ENCODE data around the gene SCARB1. TPM values are rescaled to one million over a fixed set of nuclear protein-coding genes. Genes with fewer than 3 reads are reported as not detected.

Gene SCARB1
- total and polyA plus RNA-seq, 2 donors (not counting 3 experiments of a cell fraction or from before 2014, with no cell fraction given) = 125 to 141 TPM

DNA sequence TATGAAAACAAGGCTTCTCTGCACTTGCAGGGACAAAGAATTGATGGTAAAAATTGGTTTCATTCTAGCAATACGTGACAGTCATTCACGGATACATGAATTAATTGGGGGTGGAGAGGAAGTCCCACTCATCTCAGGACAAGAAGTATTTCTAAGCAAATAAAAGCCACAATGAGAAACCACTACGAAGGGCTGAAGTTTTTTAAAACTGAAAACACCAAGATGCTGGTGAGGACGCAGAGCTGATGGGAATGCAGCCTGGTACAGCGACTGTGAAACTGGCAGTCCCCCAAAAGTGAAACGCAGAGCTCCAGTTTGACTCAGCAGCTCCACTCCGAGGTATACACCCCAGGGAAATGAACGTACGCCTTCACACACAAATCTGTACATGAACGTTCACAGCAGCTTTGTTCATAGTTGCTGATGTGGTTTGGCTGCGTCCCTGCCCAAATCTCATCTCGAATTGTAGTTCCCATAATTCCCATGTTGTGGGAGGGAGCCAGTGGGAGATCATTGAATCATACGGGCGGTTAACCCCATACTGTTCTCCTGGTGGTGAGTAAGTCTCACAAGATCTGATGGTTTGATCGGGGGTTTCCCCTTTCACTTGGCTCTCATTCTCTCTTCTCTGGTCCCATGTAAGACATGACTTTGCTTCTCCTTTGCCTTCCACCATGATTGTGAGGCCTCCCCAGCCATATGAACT, 89.0 kb downstream of the SCARB1 start:
- H3K4me2 ChIP-seq (ENCODE audit: insufficient read depth, low read length) = no peak overlapping the region
- DNase-seq (ENCODE audit: low read depth, low spot score) = no peak
- ChIA-PET CTCF (interaction anchor here (0.9 to 1.3 kb wide), 3 partner anchors 126 to 737 kb away, joined by 4 to 5 read pairs (median 4); no protein-coding TSS in a partner anchor), POLR2A (no interaction called here)
- H4K20me1 ChIP-seq (replicated peaks; ENCODE audit: control insufficient read depth, extremely low read depth, insufficient read depth, low read length) = no peaks in the 10 kb centered on the region
- no TSS peak for BruUV-seq (replicated peaks)
- H3K4me3 ChIP-seq (replicated peaks in 1 of 3; ENCODE audit: insufficient read depth in 1 of 3, low read depth in 1 of 3, low read length in 3 of 3) = no peak overlapping the region
- H3K36me3 ChIP-seq (ENCODE audit: control insufficient read depth in 2 of 2, extremely low read depth in 1 of 2, insufficient read depth in 2 of 2, low read length in 2 of 2) = no peaks in the 10 kb centered on the region
- H3K9me3 ChIP-seq (replicated peaks; ENCODE audit: control insufficient read depth, insufficient read depth, low read length) = no peaks in the 10 kb centered on the region
- dilution Hi-C loops (cut with MboI; ENCODE audit: extremely low pct_ligation_motif_present, low sequenced_read_pairs) (no loop called here), intact Hi-C loops (cut with micrococcal nuclease) (loop anchor here (5.0 to 10.0 kb wide), 3 partner anchors 133 to 867 kb away; no protein-coding TSS in a partner anchor)
- no peaks in the 10 kb centered on the region for H3K79me2 ChIP-seq (ENCODE audit: control insufficient read depth, insufficient read depth, low read length)
- peak; percentile 4 for FAIRE-seq
- H3K9me1 ChIP-seq (replicated peaks; ENCODE audit: control insufficient read depth, extremely low read depth, insufficient read depth, low read length) = no peaks in the 10 kb centered on the region
- H2AFZ ChIP-seq (ENCODE audit: low read depth, low read length) = no peak overlapping the region
- TF ChIP-seq, protein P1, sequence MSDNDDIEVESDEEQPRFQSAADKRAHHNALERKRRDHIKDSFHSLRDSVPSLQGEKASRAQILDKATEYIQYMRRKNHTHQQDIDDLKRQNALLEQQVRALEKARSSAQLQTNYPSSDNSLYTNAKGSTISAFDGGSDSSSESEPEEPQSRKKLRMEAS (IDR thresholded peaks at IDR 0.05; ENCODE audit: insufficient read depth, insufficient read length) = no peak
- no peak for TF ChIP-seq GATA2 (IDR thresholded peaks at IDR 0.05; ENCODE audit: insufficient read depth, insufficient read length, low read depth, low read length)
- TF ChIP-seq EZH2 (IDR thresholded peaks at IDR 0.05; ENCODE audit: borderline replicate concordance, low read depth, low read length, severe bottlenecking) = no peak
- no peak for TF ChIP-seq POLR2A (IDR thresholded peaks at IDR 0.05; ENCODE audit: low read depth, low read length)
- TF ChIP-seq, protein P2, sequence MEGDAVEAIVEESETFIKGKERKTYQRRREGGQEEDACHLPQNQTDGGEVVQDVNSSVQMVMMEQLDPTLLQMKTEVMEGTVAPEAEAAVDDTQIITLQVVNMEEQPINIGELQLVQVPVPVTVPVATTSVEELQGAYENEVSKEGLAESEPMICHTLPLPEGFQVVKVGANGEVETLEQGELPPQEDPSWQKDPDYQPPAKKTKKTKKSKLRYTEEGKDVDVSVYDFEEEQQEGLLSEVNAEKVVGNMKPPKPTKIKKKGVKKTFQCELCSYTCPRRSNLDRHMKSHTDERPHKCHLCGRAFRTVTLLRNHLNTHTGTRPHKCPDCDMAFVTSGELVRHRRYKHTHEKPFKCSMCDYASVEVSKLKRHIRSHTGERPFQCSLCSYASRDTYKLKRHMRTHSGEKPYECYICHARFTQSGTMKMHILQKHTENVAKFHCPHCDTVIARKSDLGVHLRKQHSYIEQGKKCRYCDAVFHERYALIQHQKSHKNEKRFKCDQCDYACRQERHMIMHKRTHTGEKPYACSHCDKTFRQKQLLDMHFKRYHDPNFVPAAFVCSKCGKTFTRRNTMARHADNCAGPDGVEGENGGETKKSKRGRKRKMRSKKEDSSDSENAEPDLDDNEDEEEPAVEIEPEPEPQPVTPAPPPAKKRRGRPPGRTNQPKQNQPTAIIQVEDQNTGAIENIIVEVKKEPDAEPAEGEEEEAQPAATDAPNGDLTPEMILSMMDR (IDR thresholded peaks at IDR 0.05; ENCODE audit: extremely low read depth in 1 of 2, insufficient read depth in 1 of 2, low read depth in 1 of 2, low read length in 2 of 2) = no peak
- no peak for TF ChIP-seq MYC (IDR thresholded peaks at IDR 0.05; ENCODE audit: low read depth, low read length)
- no peak for TF ChIP-seq POLR2AphosphoS5 (IDR thresholded peaks at IDR 0.05; ENCODE audit: insufficient read depth, low read depth, low read length)
- TF ChIP-seq JUN (IDR thresholded peaks at IDR 0.05; ENCODE audit: borderline replicate concordance, insufficient read depth, insufficient read length, low read depth) = no peak
- TF ChIP-seq FOS (IDR thresholded peaks at IDR 0.05; ENCODE audit: borderline replicate concordance, insufficient read depth, low read length) = no peak
- no peak overlapping the region for H3K27ac ChIP-seq (ENCODE audit: insufficient read depth, low read depth, low read length)
- H3K9ac ChIP-seq (replicated peaks; ENCODE audit: extremely low read depth, insufficient read depth, low read length) = no peak overlapping the region
- peaks cover 9% of the 10 kb centered on the region for H3K4me1 ChIP-seq (ENCODE audit: control insufficient read depth, extremely low read depth, insufficient read depth, low read length)
- no peaks in the 10 kb centered on the region for H3K27me3 ChIP-seq (ENCODE audit: control insufficient read depth in 2 of 2, insufficient read depth in 2 of 2, low read length in 2 of 2)
